MM.1S (cell line): ENCODE measurements around the gene YEATS4.
A peak's percentile ranks its signal among the peaks of the same experiment; 100 is the strongest.

Experiments
- DNase-seq: peaks from one replicate; pipeline ENCODE4 v3.0.0-alpha.2; 2015
- H2AFZ ChIP-seq: fragments of 300-600 bp; sonication (generic); 2 replicates; pipeline ENCODE4 v1.6.0; 2016; ENCODE audit warnings: antibody characterized with exemption, low read length
- H3F3A ChIP-seq: fragments of 300-600 bp; sonication (generic); 2 replicates; pipeline ENCODE4 v1.6.1; 2016; ENCODE audit warnings: mild to moderate bottlenecking, antibody characterized with exemption, low read length, moderate library complexity, mixed read lengths; ENCODE audit not compliant: insufficient read depth
- H3K27ac ChIP-seq: fragments of 300-600 bp; sonication (generic); 2 replicates; pipeline ENCODE4 v1.5.1; 2016; ENCODE audit warnings: mild to moderate bottlenecking, low read length
- H3K27me3 ChIP-seq: fragments of 300-600 bp; sonication (generic); replicated peaks from 2 replicates; pipeline ENCODE4 v1.6.0; 2016; ENCODE audit warnings: low read length; ENCODE audit not compliant: insufficient read depth
- H3K36me3 ChIP-seq: fragments of 300-600 bp; sonication (generic); replicated peaks from 2 replicates; pipeline ENCODE4 v1.6.1; 2016; ENCODE audit warnings: mild to moderate bottlenecking, low read length, mixed read lengths; ENCODE audit not compliant: insufficient read depth
- H3K4me1 ChIP-seq: fragments of 300-600 bp; sonication (generic); 2 replicates; pipeline ENCODE4 v1.6.1; 2016; ENCODE audit warnings: low read length, mixed read lengths
- H3K4me2 ChIP-seq: fragments of 300-600 bp; sonication (generic); 2 replicates; pipeline ENCODE4 v1.6.0; 2016; ENCODE audit warnings: low read depth, low read length
- H3K4me3 ChIP-seq: fragments of 300-600 bp; sonication (generic); 2 replicates; pipeline ENCODE4 v1.5.1; 2016; ENCODE audit warnings: low read length, mixed read lengths
- H3K79me2 ChIP-seq: fragments of 300-600 bp; sonication (generic); 2 replicates; pipeline ENCODE4 v1.6.1; 2016; ENCODE audit warnings: mixed run types, low read length, mixed read lengths
- H3K9ac ChIP-seq: fragments of 300-600 bp; sonication (generic); 2 replicates; pipeline ENCODE4 v1.6.1; 2016; ENCODE audit warnings: low read length, mixed read lengths
- H3K9me2 ChIP-seq: fragments of 300-600 bp; sonication (generic); replicated peaks from 2 replicates; pipeline ENCODE4 v1.6.1; 2016; ENCODE audit warnings: mild to moderate bottlenecking, low read length, mixed read lengths; ENCODE audit not compliant: insufficient read depth
- H3K9me3 ChIP-seq: fragments of 300-600 bp; sonication (generic); replicated peaks from 2 replicates; pipeline ENCODE4 v1.6.1; 2016; ENCODE audit warnings: mild to moderate bottlenecking, low read length, mixed read lengths; ENCODE audit not compliant: insufficient read depth
- H4K20me1 ChIP-seq: fragments of 300-600 bp; sonication (generic); 2 replicates; pipeline ENCODE4 v1.6.1; 2016; ENCODE audit warnings: mild to moderate bottlenecking, low read length, moderate library complexity, mixed read lengths; ENCODE audit not compliant: insufficient read depth
- CTCF ChIP-seq: fragments of 300-600 bp; sonication (generic); IDR thresholded peaks from 2 replicates; pipeline ENCODE4 v1.5.1; 2016; ENCODE audit warnings: antibody characterized with exemption, low read length, mixed read lengths
- EZH2 ChIP-seq: fragments of 300-600 bp; sonication (generic); optimal IDR thresholded peaks from 2 replicates; pipeline ENCODE3; 2017; ENCODE audit warnings: low read depth, mild to moderate bottlenecking, antibody characterized with exemption, low read length, mixed read lengths
- EZH2phosphoT487 ChIP-seq: fragments of 300-600 bp; sonication (generic); IDR thresholded peaks from 2 replicates; pipeline ENCODE4 v1.6.1; 2018; ENCODE audit warnings: antibody characterized with exemption, low read length

YEATS4 gene

DNA sequence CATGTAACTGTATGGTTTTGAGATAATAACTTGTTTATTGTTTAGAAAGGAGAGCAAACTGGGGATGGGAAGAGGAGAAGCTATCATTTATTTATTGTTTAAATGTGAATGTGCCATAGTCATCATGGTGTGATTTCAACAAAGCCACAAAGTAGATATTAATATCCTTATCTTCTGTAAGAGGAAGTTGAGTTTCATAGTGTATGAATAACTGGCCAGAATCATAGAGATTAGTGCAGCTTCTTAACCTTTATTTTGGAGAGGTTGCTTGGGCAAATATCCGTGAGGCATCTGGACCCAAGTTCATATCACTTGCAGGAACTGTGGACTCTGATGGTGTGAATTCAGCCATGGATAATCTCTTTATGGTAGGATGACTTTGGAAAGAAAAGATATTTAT, 38.2 kb upstream of the YEATS4 start:
- Histone ChIP-seq H4K20me1 (no peaks in the 10 kb centered on the region), H3K9ac (no peak overlapping the region), H3K4me1 (peaks cover 11% of the 10 kb centered on the region; the same call in 1 of the 2 replicates), H3K9me3 (no peaks in the 10 kb centered on the region), H3K4me3 (no peak overlapping the region), H2AFZ (no peak overlapping the region), H3F3A (no peaks in the 10 kb centered on the region), H3K36me3 (no peaks in the 10 kb centered on the region), H3K27ac (no peak overlapping the region), H3K4me2 (0 out of 2 replicates have a peak overlapping the region, but pooled peaks have one; percentile 20), H3K9me2 (no peaks in the 10 kb centered on the region), H3K27me3 (no peaks in the 10 kb centered on the region), H3K79me2 (no peaks in the 10 kb centered on the region)
- no peak for TF ChIP-seq EZH2
- no peak for TF ChIP-seq CTCF
- no peak for TF ChIP-seq EZH2phosphoT487
- no peak for DNase-seq

- Histone ChIP-seq H2AFZ (no peak overlapping the region), H3K27ac (no peak overlapping the region), H3K4me3 (no peak overlapping the region), H3K9ac (no peak overlapping the region), H3K27me3 (no peaks in the 10 kb centered on the region), H3K9me3 (no peaks in the 10 kb centered on the region), H3F3A (no peaks in the 10 kb centered on the region), H3K36me3 (no peaks in the 10 kb centered on the region), H3K79me2 (no peaks in the 10 kb centered on the region), H3K9me2 (no peaks in the 10 kb centered on the region), H3K4me1 (peaks cover 11% of the 10 kb centered on the region; the same call in 1 of the 2 replicates), H4K20me1 (no peaks in the 10 kb centered on the region), H3K4me2 (no peak overlapping the region)
- peak; percentile 18 for DNase-seq
- no peak for TF ChIP-seq EZH2
- TF ChIP-seq CTCF, result no peak
- TF ChIP-seq EZH2phosphoT487, result no peak
Measured at GRCh38 chr12:69324797-69325466, 34.6 kb upstream of the YEATS4 start.

GRCh38 chr12:69328426-69328825, 31.1 kb upstream of the YEATS4 start:
- Histone ChIP-seq H3K79me2 (no peaks in the 10 kb centered on the region), H3K4me2 (no peak overlapping the region), H3K27me3 (no peaks in the 10 kb centered on the region), H3K4me3 (no peak overlapping the region), H2AFZ (no peak overlapping the region), H3F3A (no peaks in the 10 kb centered on the region), H3K27ac (no peak overlapping the region), H4K20me1 (no peaks in the 10 kb centered on the region), H3K9me2 (no peaks in the 10 kb centered on the region), H3K4me1 (0 out of 2 replicates have a peak, but pooled peaks cover 8% of the 10 kb centered on the region), H3K9ac (no peak overlapping the region), H3K9me3 (no peaks in the 10 kb centered on the region), H3K36me3 (no peaks in the 10 kb centered on the region)
- TF ChIP-seq CTCF (no peak), EZH2phosphoT487 (no peak), EZH2 (no peak)
- DNase-seq, result no peak
